Transverse colon (tissue), 4 donors: ENCODE results near the gene MSH5. TPM values are rescaled to one million over a fixed set of nuclear protein-coding genes. Genes with fewer than 3 reads are reported as not detected.
A peak's percentile ranks its signal among the peaks of the same experiment; 100 is the strongest.

Experiments
- DNase-seq: peaks from one replicate; pipeline ENCODE4 v3.0.0-alpha.2; 2019
- H3K27ac ChIP-seq, 4 donors: fragments of 200-600 bp; sonication (generic); 2 replicates each; pipeline ENCODE4 v1.5.1; 2016 to 2018; ENCODE audit warnings: inconsistent platforms in 4 of 4
- H3K27me3 ChIP-seq: fragments of 200-600 bp; sonication (generic); 2 replicates; pipeline ENCODE4 v1.5.1; 2017; ENCODE audit warnings: inconsistent platforms
- H3K36me3 ChIP-seq, 4 donors: fragments of 200-600 bp; sonication (generic); 2 replicates each; pipeline ENCODE4 v1.5.1; 2017 to 2019; ENCODE audit warnings: inconsistent platforms in 4 of 4
- H3K4me1 ChIP-seq, 4 donors: fragments of 200-600 bp; sonication (generic); 2 replicates each; pipeline ENCODE4 v1.5.1; 2017 to 2020; ENCODE audit warnings: inconsistent platforms in 4 of 4
- H3K4me3 ChIP-seq, 4 donors: fragments of 200-600 bp; sonication (generic); 1 replicate in 1 of 4; 2 replicates in 3 of 4; pipeline versions ENCODE4 v1.5.1 to v1.6.1; 2017 to 2019; ENCODE audit warnings: inconsistent platforms in 4 of 4
- H3K9me3 ChIP-seq, 2 donors: fragments of 200-600 bp; sonication (generic); 2 replicates each; pipeline ENCODE4 v1.5.1; 2017 to 2019; ENCODE audit warnings: inconsistent platforms in 2 of 2
- EP300 ChIP-seq: sonication (generic); formaldehyde crosslinking; IDR thresholded peaks from one replicate; pipeline ENCODE4 v1.6.1; 2017; ENCODE audit warnings: antibody characterized with exemption, low read depth
- POLR2A ChIP-seq: fragments of 450-650 bp; IDR thresholded peaks from one replicate; pipeline ENCODE4 v1.6.1; 2016; ENCODE audit warnings: antibody characterized with exemption, mild to moderate bottlenecking, moderate library complexity
- POLR2AphosphoS5 ChIP-seq, 3 donors: sonication (generic); formaldehyde crosslinking; IDR thresholded peaks; one replicate each; pipeline ENCODE4 v1.6.1; 2016; ENCODE audit warnings: antibody characterized with exemption in 3 of 3
- WGBS, 2 donors: methylation state at CpG; one replicate each; pipeline ENCODE4 v1.1.5; 2018; ENCODE audit warnings: low coverage in 1 of 2; 5-methylcytosine and 5-hydroxymethylcytosine counted together
- in situ Hi-C, 4 donors: fragments of 200-750 bp; cut with MboI; loops; one replicate each; pipeline versions ENCODE4 v1.15.0 to v1.15.1; 2017; ENCODE audit warnings: low sequenced_read_pairs in 3 of 4, low pct_ligation_motif_present in 1 of 4, low pct_unique_long_range_greater_than_20kb in 1 of 4
- intact Hi-C: fragments of 100-400 bp; cut with DNase I; formaldehyde crosslinking; loops from one replicate; pipeline ENCODE4 v1.15.1; 2023; ENCODE audit warnings: low total_unique reads
- total RNA-seq, 4 donors: library from RNA; depleted of rRNA; stranded (reverse); fragments of >200 nt; gene quantifications; one replicate each; pipeline ENCODE4 v1.1.0, GENCODE V29; 2016
- TF ChIP-seq, protein P1 (sequence below), 5 experiments: fragments of 200-600 bp in 3 of 5; fragments of 450-650 bp in 2 of 5; sonication (generic) in 3 of 5; IDR thresholded peaks; 1 replicate in 2 of 5; 2 replicates in 3 of 5; pipeline ENCODE4 v1.5.1; 2016 to 2017; ENCODE audit warnings: antibody characterized with exemption in 5 of 5, inconsistent platforms in 3 of 5, mild to moderate bottlenecking in 2 of 5, moderate library complexity in 1 of 5

Gene MSH5
- total RNA-seq, 4 donors from 2014 or later, result 16.5 to 159 (median 43.9) TPM

DNA sequence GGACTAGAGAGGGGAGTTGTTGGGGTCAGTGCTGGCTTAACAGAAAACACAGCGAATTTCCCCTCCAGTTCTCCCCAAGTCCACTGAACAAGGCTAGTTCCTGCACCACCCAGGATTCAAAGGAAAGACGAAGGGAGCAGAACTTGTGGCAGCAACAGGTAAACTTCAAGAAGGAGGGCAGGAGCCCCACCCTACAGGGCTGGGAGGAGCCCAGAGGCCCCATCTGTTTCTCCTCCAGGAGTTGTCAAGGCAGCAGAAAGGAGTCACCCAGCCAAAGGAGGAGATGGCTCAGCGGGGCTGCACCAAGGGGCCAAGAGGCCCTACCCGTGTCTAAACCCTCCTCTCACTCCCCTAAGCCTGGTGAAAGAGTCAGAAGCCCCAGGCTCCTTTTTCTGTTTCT is 24.4 kb downstream of the MSH5 start:
- Histone ChIP-seq H3K4me1 (peaks cover 0 to 10% (median 0%) of the 10 kb centered on the region in 4 donors), H3K27ac (no peak overlapping the region), H3K9me3 (no peaks in the 10 kb centered on the region), H3K36me3 (no peaks in the 10 kb centered on the region), H3K4me3 (no peak overlapping the region), H3K27me3 (no peaks in the 10 kb centered on the region)
- DNase-seq, result no peak
- no peak for TF ChIP-seq POLR2A
- intact Hi-C loops (no loop called here), in situ Hi-C loops (loop anchor here in 1 of 4 donors (10.0 kb wide), 1 partner anchor 79 kb away; the partner anchor contains the start of gene LY6G5C)
- WGBS, 2 donors, result 60 to 75% methylated on average over 1 to 4 of the region's 4 CpGs

GRCh38 chr6:31765559-31765909 is 25.7 kb downstream of the MSH5 start:
- Histone ChIP-seq H3K4me1 (peaks cover 0 to 15% (median 6%) of the 10 kb centered on the region in 4 donors), H3K27me3 (no peaks in the 10 kb centered on the region), H3K4me3 (no peak overlapping the region), H3K27ac (no peak overlapping the region), H3K9me3 (no peaks in the 10 kb centered on the region), H3K36me3 (no peaks in the 10 kb centered on the region)
- TF ChIP-seq EP300 (no peak), POLR2AphosphoS5 (IDR thresholded peaks at IDR 0.05) (no peak), POLR2A (no peak)
- TF ChIP-seq, protein P1, sequence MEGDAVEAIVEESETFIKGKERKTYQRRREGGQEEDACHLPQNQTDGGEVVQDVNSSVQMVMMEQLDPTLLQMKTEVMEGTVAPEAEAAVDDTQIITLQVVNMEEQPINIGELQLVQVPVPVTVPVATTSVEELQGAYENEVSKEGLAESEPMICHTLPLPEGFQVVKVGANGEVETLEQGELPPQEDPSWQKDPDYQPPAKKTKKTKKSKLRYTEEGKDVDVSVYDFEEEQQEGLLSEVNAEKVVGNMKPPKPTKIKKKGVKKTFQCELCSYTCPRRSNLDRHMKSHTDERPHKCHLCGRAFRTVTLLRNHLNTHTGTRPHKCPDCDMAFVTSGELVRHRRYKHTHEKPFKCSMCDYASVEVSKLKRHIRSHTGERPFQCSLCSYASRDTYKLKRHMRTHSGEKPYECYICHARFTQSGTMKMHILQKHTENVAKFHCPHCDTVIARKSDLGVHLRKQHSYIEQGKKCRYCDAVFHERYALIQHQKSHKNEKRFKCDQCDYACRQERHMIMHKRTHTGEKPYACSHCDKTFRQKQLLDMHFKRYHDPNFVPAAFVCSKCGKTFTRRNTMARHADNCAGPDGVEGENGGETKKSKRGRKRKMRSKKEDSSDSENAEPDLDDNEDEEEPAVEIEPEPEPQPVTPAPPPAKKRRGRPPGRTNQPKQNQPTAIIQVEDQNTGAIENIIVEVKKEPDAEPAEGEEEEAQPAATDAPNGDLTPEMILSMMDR (IDR thresholded peaks at IDR 0.05), result no peak
- intact Hi-C loops (no loop called here), in situ Hi-C loops (loop anchor here in 2 of 4 donors (5.0 to 10.0 kb wide), 2 partner anchors 78 to 81 kb away; partner anchors contain the start of gene LY6G5C (in 1 of the 2))
- DNase-seq, result no peak
- WGBS, 2 donors, result 85 to 86% methylated on average over 5 to 9 of the region's 9 CpGs

DNA sequence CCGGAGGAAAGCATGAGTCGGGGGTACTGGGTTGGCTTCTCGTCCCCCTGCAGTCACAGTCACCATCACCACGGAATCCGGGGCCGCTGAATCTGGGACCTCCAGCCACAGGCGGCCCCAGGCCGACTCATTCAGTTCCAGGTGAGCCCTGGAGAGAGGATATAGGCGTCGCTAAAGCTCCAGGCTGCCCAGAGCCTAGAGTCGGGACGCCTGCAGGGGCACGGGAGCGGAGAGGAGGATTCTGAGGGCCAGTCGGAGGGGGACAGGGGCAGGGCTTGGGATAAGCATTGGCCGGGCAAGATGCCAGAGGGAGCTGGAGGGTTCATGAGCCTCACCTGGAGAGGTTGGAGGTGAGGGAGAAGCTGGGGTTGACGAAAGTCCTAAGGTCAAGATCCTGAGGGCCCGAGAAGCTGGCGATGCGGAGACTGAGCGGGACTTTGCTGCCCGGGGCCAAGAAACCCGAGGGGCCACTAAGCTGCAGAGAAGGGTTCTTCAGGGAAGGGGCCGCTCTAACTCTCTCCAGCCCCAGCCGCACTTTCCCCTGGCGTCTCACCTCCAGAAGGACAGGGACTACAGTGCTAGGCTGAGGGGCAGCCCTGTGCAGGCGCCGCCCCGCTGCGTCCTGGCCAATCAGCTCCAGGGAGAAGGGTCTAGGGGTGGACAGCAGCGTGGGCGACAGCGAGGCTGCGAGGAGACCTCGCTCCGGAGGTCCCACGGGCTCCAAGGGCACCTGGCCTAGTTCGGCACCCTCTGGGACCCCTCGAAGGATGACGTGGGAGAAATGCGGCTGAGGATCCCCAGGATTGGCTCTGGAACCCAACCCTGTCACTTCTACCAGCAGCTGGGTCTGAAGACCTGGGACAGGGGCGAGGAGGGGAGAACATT is 26.3 kb downstream of the MSH5 start:
- H3K27ac ChIP-seq, result no peak overlapping the region
- no peaks in the 10 kb centered on the region for H3K27me3 ChIP-seq
- peaks cover 0 to 15% (median 8%) of the 10 kb centered on the region in 4 donors for H3K4me1 ChIP-seq
- H3K36me3 ChIP-seq, result no peaks in the 10 kb centered on the region
- peak overlapping the region in 2 of 4 donors; percentile 6 to 19 for H3K4me3 ChIP-seq
- TF ChIP-seq POLR2AphosphoS5 (IDR thresholded peaks at IDR 0.05), result no peak
- TF ChIP-seq POLR2A, result no peak
- TF ChIP-seq, protein P1 (IDR thresholded peaks at IDR 0.05), result no peak
- TF ChIP-seq EP300, result no peak
- WGBS, 2 donors, result 52 to 67% methylated on average over 11 to 42 of the region's 42 CpGs
- intact Hi-C loops, result no loop called here
- DNase-seq, result no peak
- in situ Hi-C loops, result loop anchor here in 2 of 4 donors (5.0 to 10.0 kb wide), 2 partner anchors 79 to 81 kb away; partner anchors contain the start of gene LY6G5C (in 1 of the 2)
- H3K9me3 ChIP-seq, result no peaks in the 10 kb centered on the region

- DNase-seq, result no peak
- 85% methylated on average over 6 of the region's 6 CpGs; no CpG with 5 or more reads in 1 of the 2 donors for WGBS, 2 donors
- no peaks in the 10 kb centered on the region for H3K36me3 ChIP-seq
- intact Hi-C loops (no loop called here), in situ Hi-C loops (loop anchor here in 2 of 4 donors (5.0 to 10.0 kb wide), 2 partner anchors 80 to 82 kb away; partner anchors contain the start of gene LY6G5C (in 1 of the 2))
- peaks cover 0 to 16% (median 8%) of the 10 kb centered on the region in 4 donors for H3K4me1 ChIP-seq
- no peak overlapping the region for H3K27ac ChIP-seq
- TF ChIP-seq EP300, result no peak
- TF ChIP-seq POLR2AphosphoS5 (IDR thresholded peaks at IDR 0.05), result no peak
- TF ChIP-seq, protein P1 (IDR thresholded peaks at IDR 0.05), result no peak
- no peak for TF ChIP-seq POLR2A
- H3K27me3 ChIP-seq, result no peaks in the 10 kb centered on the region
- H3K4me3 ChIP-seq, result no peak overlapping the region
- H3K9me3 ChIP-seq, result no peaks in the 10 kb centered on the region
Observed at GRCh38 chr6:31767096-31767645, 27.4 kb downstream of the MSH5 start.
